SK-MEL-5 (cell line): ENCODE measurements around the gene STARD13. TPM values are rescaled to one million over a fixed set of nuclear protein-coding genes. Genes with fewer than 3 reads are reported as not detected.
A peak's percentile ranks its signal among the peaks of the same experiment; 100 is the strongest.
"Not testable (repeated sequence)": the region's sequence is repeated elsewhere in the genome, so short reads cannot be mapped to it uniquely, and the experiment has no call there.

Experiments used
- DNase-seq: peaks from one replicate; pipeline ENCODE4 v3.0.0-alpha.2; 2016; ENCODE audit warnings: low read depth, low spot score
- in situ Hi-C: cut with HindIII; loops from 2 replicates; pipeline ENCODE4 v1.10.0; 2016; ENCODE audit warnings: low sequenced_read_pairs, high pct_unique_total_duplicates, low pct_unique_long_range_greater_than_20kb
- total RNA-seq: library from RNA; depleted of rRNA; stranded (reverse); fragments of >200 nt; shearing (Covaris generic); gene quantifications from 2 replicates; pipeline ENCODE4 v1.2.3, GENCODE V29; 2014

Gene STARD13
- total RNA-seq, 1 experiment from 2014 or later, result 4.5 TPM

GRCh38 chr13:33244210-33244906, 41.2 kb downstream of the STARD13 start:
- in situ Hi-C loops, result no loop called here
- DNase-seq, result no peak

- no peak for DNase-seq
- in situ Hi-C loops, result no loop called here
Measured at GRCh38 chr13:33242984-33243617, 42.5 kb downstream of the STARD13 start.

GRCh38 chr13:33242372-33242771, 43.2 kb downstream of the STARD13 start:
- in situ Hi-C loops, DNase-seq: not testable (repeated sequence)

GRCh38 chr13:33236021-33236420, 49.5 kb downstream of the STARD13 start:
- DNase-seq, result no peak
- in situ Hi-C loops, result no loop called here

- in situ Hi-C loops, result no loop called here
- DNase-seq, result no peak
Measured at GRCh38 chr13:33235564-33235963, 50.0 kb downstream of the STARD13 start.

GRCh38 chr13:33235078-33235477, 50.5 kb downstream of the STARD13 start:
- in situ Hi-C loops, result no loop called here
- DNase-seq, result no peak

GRCh38 chr13:33233547-33233946, 52.0 kb downstream of the STARD13 start:
- DNase-seq, result no peak
- in situ Hi-C loops, result no loop called here

- in situ Hi-C loops, result no loop called here
- no peak for DNase-seq
Measured at GRCh38 chr13:33232883-33233282, 52.7 kb downstream of the STARD13 start.

GRCh38 chr13:33231339-33231738, 54.2 kb downstream of the STARD13 start:
- in situ Hi-C loops, result no loop called here

GRCh38 chr13:33230178-33230881, 55.2 kb downstream of the STARD13 start:
- DNase-seq, result no peak
- in situ Hi-C loops, result no loop called here

More at GRCh38 chr13:33231339-33231738, 54.2 kb downstream of the STARD13 start:
- no peak for DNase-seq

- in situ Hi-C loops, result no loop called here
Measured at GRCh38 chr13:33229446-33230177, 55.9 kb downstream of the STARD13 start.

GRCh38 chr13:33228648-33229445, 56.7 kb downstream of the STARD13 start:
- peak; percentile 64 for DNase-seq
- in situ Hi-C loops, result no loop called here

More at GRCh38 chr13:33229446-33230177, 55.9 kb downstream of the STARD13 start:
- DNase-seq, result peak; percentile 99

- in situ Hi-C loops, result no loop called here
- DNase-seq, result no peak
Measured at GRCh38 chr13:33227927-33228647, 57.5 kb downstream of the STARD13 start.

- in situ Hi-C loops, result no loop called here
- DNase-seq, result no peak
Measured at GRCh38 chr13:33224686-33225085, 60.9 kb downstream of the STARD13 start.

GRCh38 chr13:33224191-33224590, 61.4 kb downstream of the STARD13 start:
- no peak for DNase-seq
- in situ Hi-C loops, result no loop called here

- in situ Hi-C loops, result no loop called here
- DNase-seq, result no peak
Measured at GRCh38 chr13:33219926-33220325, 65.6 kb downstream of the STARD13 start.

- no peak for DNase-seq
- in situ Hi-C loops, result no loop called here
Measured at GRCh38 chr13:33218426-33218825, 67.1 kb downstream of the STARD13 start.
